Measurements from ENCODE around the gene CHST2. TPM values are rescaled to one million over a fixed set of nuclear protein-coding genes. Genes with fewer than 3 reads are reported as not detected.
A peak's percentile ranks its signal among the peaks of the same experiment; 100 is the strongest.
"Not testable (repeated sequence)": the region's sequence is repeated elsewhere in the genome, so short reads cannot be mapped to it uniquely, and the experiment has no call there.

CHST2 gene, protein sequence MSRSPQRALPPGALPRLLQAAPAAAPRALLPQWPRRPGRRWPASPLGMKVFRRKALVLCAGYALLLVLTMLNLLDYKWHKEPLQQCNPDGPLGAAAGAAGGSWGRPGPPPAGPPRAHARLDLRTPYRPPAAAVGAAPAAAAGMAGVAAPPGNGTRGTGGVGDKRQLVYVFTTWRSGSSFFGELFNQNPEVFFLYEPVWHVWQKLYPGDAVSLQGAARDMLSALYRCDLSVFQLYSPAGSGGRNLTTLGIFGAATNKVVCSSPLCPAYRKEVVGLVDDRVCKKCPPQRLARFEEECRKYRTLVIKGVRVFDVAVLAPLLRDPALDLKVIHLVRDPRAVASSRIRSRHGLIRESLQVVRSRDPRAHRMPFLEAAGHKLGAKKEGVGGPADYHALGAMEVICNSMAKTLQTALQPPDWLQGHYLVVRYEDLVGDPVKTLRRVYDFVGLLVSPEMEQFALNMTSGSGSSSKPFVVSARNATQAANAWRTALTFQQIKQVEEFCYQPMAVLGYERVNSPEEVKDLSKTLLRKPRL
- 25.6 TPM for polyA plus RNA-seq (2013, experiment 1 of 2)
- 26.4 TPM for polyA plus RNA-seq (2013, experiment 2 of 2)

DNA sequence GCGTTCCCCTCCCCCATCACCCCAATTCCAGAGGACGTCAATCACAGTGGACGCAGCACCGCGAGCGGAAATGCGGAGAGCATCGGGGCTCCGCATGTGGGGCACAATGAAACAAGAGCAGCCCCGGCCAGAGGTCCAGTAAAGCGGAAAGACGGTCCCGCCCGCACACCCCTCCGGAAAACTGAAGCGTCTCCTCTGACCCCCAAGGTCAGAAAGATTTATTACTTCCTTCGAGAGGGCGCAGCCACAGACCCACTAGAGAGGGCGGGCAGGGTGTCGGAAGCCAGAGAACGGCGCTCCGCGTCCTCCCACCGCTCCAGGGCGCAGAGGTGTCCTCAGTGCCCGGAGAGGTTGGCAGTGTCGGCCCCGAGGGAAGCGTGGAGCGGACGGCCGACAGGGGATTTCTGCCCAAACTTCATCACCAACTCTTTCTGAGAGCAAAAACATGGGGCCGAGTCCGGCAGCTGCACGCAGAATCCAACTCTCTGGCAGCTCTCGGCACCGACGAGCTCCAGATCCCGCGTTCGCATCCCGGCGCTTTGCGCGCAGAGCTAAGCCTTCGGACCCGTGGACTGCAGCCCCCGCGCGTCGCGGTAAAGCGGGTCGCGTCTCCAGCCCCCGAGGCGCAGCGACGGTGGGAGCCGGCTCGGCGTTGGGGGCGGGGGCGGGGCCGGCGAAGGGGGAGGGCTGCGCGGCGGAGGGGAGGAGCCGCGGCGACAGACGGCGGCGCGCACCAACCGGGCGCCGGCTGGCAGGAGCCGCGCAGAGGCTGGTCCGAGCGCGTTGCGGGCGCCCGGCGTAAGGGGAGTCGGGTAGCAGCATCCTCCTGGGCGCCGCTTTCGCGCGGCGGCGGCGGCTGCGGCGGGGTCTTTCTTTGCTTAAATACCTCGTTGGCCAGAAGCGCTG is at the start of gene CHST2:
Gene CHST2, plus strand, starts transcription at position 763 of the 906 bp plus-strand sequence. CDS start 1,046 bp downstream, outside the sequence.
- Histone ChIP-seq H3K56ac (ENCODE audit: low read length) (peak within 1 kb of the TSS; percentile 94), H3K27me3 (ENCODE audit: insufficient read depth, low read length, poor library complexity) (no peaks in the 10 kb centered on the region), H3K23ac (ENCODE audit: low read length) (peak within 1 kb of the TSS; percentile 75), H3K4me2 (ENCODE audit: low read length) (peak within 1 kb of the TSS; percentile 70), H3K36me3 (ENCODE audit: control insufficient read depth, insufficient read depth, low read length) (no peaks in the 10 kb centered on the region), H2BK120ac (ENCODE audit: low read depth, low read length) (peak within 1 kb of the TSS; percentile 29), H3K9ac (ENCODE audit: low read length) (peak within 1 kb of the TSS; percentile 91), H3K4ac (ENCODE audit: low read depth, low read length) (peak within 1 kb of the TSS; percentile 90), H3K27ac (ENCODE audit: low read depth, low read length) (peak within 1 kb of the TSS; percentile 15), H2BK15ac (replicated peaks; ENCODE audit: low read depth) (peak within 1 kb of the TSS; percentile 46), H4K8ac (ENCODE audit: low read depth, low read length) (peak within 1 kb of the TSS; percentile 30), H2AK5ac (ENCODE audit: low read length) (no peak within 1 kb of the TSS), H2BK5ac (ENCODE audit: low read length) (no peak within 1 kb of the TSS), H3K79me1 (ENCODE audit: low read length) (peaks cover 5% of the 10 kb centered on the region), H4K5ac (ENCODE audit: low read length) (no peak within 1 kb of the TSS), H3K79me2 (ENCODE audit: control insufficient read depth, insufficient read depth, low read length) (peaks cover 2% of the 10 kb centered on the region), H3K18ac (ENCODE audit: low read length) (peak within 1 kb of the TSS; percentile 96), H3K4me3 (ENCODE audit: low read length) (peak within 1 kb of the TSS; percentile 79), H3K4me1 (ENCODE audit: control insufficient read depth, low read depth, low read length) (no peaks in the 10 kb centered on the region)
- no CpG with 5 or more reads among the region's 102 CpGs for WGBS (ENCODE audit: extremely low coverage, insufficient coverage, low lambda C conversion rate)
- DNase-seq = peak; percentile 91

DNA sequence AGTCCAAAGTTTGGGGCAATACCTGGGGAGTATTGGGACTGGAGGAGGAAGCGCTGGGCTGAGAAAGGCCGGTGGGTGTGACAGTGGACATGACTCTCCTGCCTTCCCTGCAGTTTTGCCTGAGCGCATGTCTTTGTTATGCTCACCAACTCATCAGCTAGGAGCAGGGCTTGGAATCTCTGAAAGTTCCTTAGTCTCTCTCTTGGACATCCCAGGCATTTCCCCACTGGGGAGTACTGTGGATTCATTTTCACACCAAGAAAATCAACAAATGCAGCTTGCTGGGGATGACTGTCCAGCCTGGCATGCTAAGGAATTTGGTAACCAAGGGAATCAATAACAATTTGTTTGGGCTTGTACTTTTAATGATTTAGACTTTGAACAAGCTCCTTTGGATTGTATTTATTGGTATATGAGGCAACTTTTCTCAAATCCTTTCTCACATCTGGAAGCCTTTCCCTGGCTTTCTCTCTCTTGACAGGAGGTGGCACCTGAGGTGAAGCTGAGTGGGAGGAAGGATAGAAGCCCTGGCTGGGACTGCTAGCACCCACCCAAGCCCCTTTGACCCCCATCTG is 48.5 kb upstream of the CHST2 start:
- Histone ChIP-seq H3K18ac (ENCODE audit: low read length) (peak overlapping the region; percentile 43), H2AK5ac (ENCODE audit: low read length) (no peak overlapping the region), H3K27ac (ENCODE audit: low read depth, low read length) (peak overlapping the region; percentile 51), H3K4me2 (ENCODE audit: low read length) (no peak overlapping the region), H3K9ac (ENCODE audit: low read length) (no peak overlapping the region), H2BK5ac (ENCODE audit: low read length) (no peak overlapping the region), H3K36me3 (ENCODE audit: control insufficient read depth, insufficient read depth, low read length) (no peaks in the 10 kb centered on the region), H4K5ac (ENCODE audit: low read length) (no peak overlapping the region), H3K27me3 (ENCODE audit: insufficient read depth, low read length, poor library complexity) (no peaks in the 10 kb centered on the region), H2BK15ac (replicated peaks; ENCODE audit: low read depth) (no peak overlapping the region), H4K8ac (ENCODE audit: low read depth, low read length) (no peak overlapping the region), H3K4me3 (ENCODE audit: low read length) (no peak overlapping the region), H3K56ac (ENCODE audit: low read length) (no peak overlapping the region), H3K23ac (ENCODE audit: low read length) (no peak overlapping the region), H3K4ac (ENCODE audit: low read depth, low read length) (no peak overlapping the region), H3K4me1 (ENCODE audit: control insufficient read depth, low read depth, low read length) (no peaks in the 10 kb centered on the region), H3K79me2 (ENCODE audit: control insufficient read depth, insufficient read depth, low read length) (no peaks in the 10 kb centered on the region), H3K79me1 (ENCODE audit: low read length) (no peaks in the 10 kb centered on the region), H2BK120ac (ENCODE audit: low read depth, low read length) (peak overlapping the region; percentile 35)
- WGBS (ENCODE audit: extremely low coverage, insufficient coverage, low lambda C conversion rate) = no CpG with 5 or more reads among the region's 3 CpGs
- peak; percentile 73 for DNase-seq

DNA sequence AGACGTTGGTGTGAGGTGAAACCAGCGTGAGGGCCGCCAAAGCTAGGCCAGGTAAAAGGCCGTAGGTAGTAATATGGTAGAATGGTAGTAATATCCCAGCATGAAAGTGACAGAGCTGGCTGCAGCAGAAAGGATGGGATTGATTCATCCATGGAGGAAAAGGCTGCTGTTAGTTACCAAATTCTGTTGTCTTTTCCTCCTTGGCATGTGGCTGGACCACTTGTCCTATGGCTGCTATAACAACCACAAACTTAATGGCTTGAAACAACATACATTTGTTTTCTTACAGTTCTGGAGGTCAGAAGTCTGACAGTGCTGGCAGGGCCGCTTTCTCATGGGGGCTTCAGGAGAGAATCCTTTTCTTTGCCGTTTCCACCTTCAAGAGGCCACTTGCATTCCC is 47.8 kb upstream of the CHST2 start:
- no peaks in the 10 kb centered on the region for H3K4me1 ChIP-seq (ENCODE audit: control insufficient read depth, low read depth, low read length)
- no peak overlapping the region for H2BK15ac ChIP-seq (replicated peaks; ENCODE audit: low read depth)
- H2BK5ac ChIP-seq (ENCODE audit: low read length) = no peak overlapping the region
- H3K23ac ChIP-seq (ENCODE audit: low read length) = no peak overlapping the region
- no peak overlapping the region for H4K5ac ChIP-seq (ENCODE audit: low read length)
- no peaks in the 10 kb centered on the region for H3K79me1 ChIP-seq (ENCODE audit: low read length)
- H3K4me3 ChIP-seq (ENCODE audit: low read length) = no peak overlapping the region
- H3K18ac ChIP-seq (ENCODE audit: low read length) = peak overlapping the region; percentile 43
- no peak overlapping the region for H3K4me2 ChIP-seq (ENCODE audit: low read length)
- peak overlapping the region; percentile 75 for H3K27ac ChIP-seq (ENCODE audit: low read depth, low read length)
- H2AK5ac ChIP-seq (ENCODE audit: low read length) = no peak overlapping the region
- H4K8ac ChIP-seq (ENCODE audit: low read depth, low read length) = no peak overlapping the region
- H3K9ac ChIP-seq (ENCODE audit: low read length) = no peak overlapping the region
- no peak overlapping the region for H3K56ac ChIP-seq (ENCODE audit: low read length)
- H3K27me3 ChIP-seq (ENCODE audit: insufficient read depth, low read length, poor library complexity) = no peaks in the 10 kb centered on the region
- no peak for DNase-seq
- peak overlapping the region; percentile 78 for H3K4ac ChIP-seq (ENCODE audit: low read depth, low read length)
- H3K79me2 ChIP-seq (ENCODE audit: control insufficient read depth, insufficient read depth, low read length) = no peaks in the 10 kb centered on the region
- H2BK120ac ChIP-seq (ENCODE audit: low read depth, low read length) = peak overlapping the region; percentile 35
- no peaks in the 10 kb centered on the region for H3K36me3 ChIP-seq (ENCODE audit: control insufficient read depth, insufficient read depth, low read length)
- no CpG with 5 or more reads among the region's 6 CpGs for WGBS (ENCODE audit: extremely low coverage, insufficient coverage, low lambda C conversion rate)

DNA sequence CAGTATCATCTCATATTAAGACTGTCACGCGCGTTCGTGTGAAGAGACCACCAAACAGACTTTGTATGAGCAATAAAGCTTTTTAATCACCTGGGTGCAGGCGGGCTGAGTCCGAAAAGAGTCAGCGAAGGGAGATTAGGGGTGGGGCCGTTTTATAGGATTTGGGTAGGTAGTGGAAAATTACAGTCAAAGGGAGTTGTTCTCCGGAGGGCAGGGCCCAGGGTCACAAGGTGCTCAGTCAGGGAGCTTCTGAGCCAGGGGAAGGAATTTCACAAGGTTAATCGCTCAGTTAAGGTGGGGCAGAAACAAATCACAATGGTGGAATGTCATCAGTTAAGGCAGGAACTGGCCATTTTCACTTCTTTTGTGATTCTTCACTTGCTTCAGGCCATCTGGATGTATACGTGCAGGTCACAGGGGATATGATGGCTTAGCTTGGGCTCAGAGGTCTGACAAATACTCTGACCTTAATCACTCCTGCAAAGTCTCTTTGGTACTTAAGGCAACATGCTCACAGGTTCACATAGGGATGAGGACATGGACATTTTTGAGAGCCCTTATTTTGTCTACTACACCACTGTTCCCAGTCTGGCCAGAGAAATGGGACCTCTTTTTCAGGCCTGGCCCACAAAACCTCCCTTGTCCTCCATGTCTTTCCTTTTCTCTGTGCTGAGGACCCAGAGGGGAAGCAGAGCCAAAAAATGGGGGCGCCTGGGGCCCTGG is 47.1 kb upstream of the CHST2 start:
- H3K4ac ChIP-seq (ENCODE audit: low read depth, low read length) = peak overlapping the region; percentile 76
- not testable (repeated sequence) for H2BK5ac ChIP-seq (ENCODE audit: low read length); H3K79me1 ChIP-seq (ENCODE audit: low read length); H4K8ac ChIP-seq (ENCODE audit: low read depth, low read length); H3K9ac ChIP-seq (ENCODE audit: low read length); H3K27me3 ChIP-seq (ENCODE audit: insufficient read depth, low read length, poor library complexity); H3K79me2 ChIP-seq (ENCODE audit: control insufficient read depth, insufficient read depth, low read length); H3K36me3 ChIP-seq (ENCODE audit: control insufficient read depth, insufficient read depth, low read length); H3K4me1 ChIP-seq (ENCODE audit: control insufficient read depth, low read depth, low read length); H3K23ac ChIP-seq (ENCODE audit: low read length); H4K5ac ChIP-seq (ENCODE audit: low read length); H3K4me2 ChIP-seq (ENCODE audit: low read length); H3K4me3 ChIP-seq (ENCODE audit: low read length); H2BK15ac ChIP-seq (replicated peaks; ENCODE audit: low read depth); H3K56ac ChIP-seq (ENCODE audit: low read length); H2AK5ac ChIP-seq (ENCODE audit: low read length)
- no CpG with 5 or more reads among the region's 12 CpGs for WGBS (ENCODE audit: extremely low coverage, insufficient coverage, low lambda C conversion rate)
- DNase-seq = peak; percentile 90
- H3K27ac ChIP-seq (ENCODE audit: low read depth, low read length) = peak overlapping the region; percentile 83
- H2BK120ac ChIP-seq (ENCODE audit: low read depth, low read length) = peak overlapping the region; percentile 96
- H3K18ac ChIP-seq (ENCODE audit: low read length) = peak overlapping the region; percentile 95

DNA sequence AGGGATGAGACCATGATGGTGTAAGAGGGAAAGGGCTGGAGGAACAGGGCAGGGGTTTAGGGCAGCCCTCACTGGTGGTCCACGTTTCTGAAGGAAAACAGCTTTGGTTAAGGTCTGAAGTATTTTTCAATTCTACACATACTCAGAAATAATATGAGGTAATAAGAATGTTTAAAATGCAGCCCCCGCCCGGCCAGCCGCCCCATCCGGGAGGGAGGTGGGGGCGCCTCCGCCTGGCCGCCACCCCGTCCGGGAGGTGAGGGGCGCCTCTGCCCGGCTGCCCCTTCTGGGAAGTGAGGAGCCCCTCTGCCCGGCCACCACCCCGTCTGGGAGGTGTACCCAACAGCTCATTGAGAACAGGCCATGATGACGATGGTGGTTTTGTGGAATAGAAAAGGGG is 46.0 kb upstream of the CHST2 start:
- not testable (repeated sequence) for H3K4me2 ChIP-seq (ENCODE audit: low read length); H3K36me3 ChIP-seq (ENCODE audit: control insufficient read depth, insufficient read depth, low read length); H2BK15ac ChIP-seq (replicated peaks; ENCODE audit: low read depth); H4K8ac ChIP-seq (ENCODE audit: low read depth, low read length); H4K5ac ChIP-seq (ENCODE audit: low read length); H3K4me3 ChIP-seq (ENCODE audit: low read length); H3K79me1 ChIP-seq (ENCODE audit: low read length); H3K18ac ChIP-seq (ENCODE audit: low read length); H3K27ac ChIP-seq (ENCODE audit: low read depth, low read length); H3K23ac ChIP-seq (ENCODE audit: low read length); H3K27me3 ChIP-seq (ENCODE audit: insufficient read depth, low read length, poor library complexity); H3K79me2 ChIP-seq (ENCODE audit: control insufficient read depth, insufficient read depth, low read length); H3K4me1 ChIP-seq (ENCODE audit: control insufficient read depth, low read depth, low read length); H3K9ac ChIP-seq (ENCODE audit: low read length); H3K56ac ChIP-seq (ENCODE audit: low read length); H2BK5ac ChIP-seq (ENCODE audit: low read length); H2AK5ac ChIP-seq (ENCODE audit: low read length); H2BK120ac ChIP-seq (ENCODE audit: low read depth, low read length); DNase-seq
- peak overlapping the region; percentile 43 for H3K4ac ChIP-seq (ENCODE audit: low read depth, low read length)
- WGBS (ENCODE audit: extremely low coverage, insufficient coverage, low lambda C conversion rate) = no CpG with 5 or more reads among the region's 15 CpGs

Data from mesendoderm (in vitro differentiated cells).